Kidney (tissue), 14 donors: ENCODE measurements around the gene IRAG1. TPM values are rescaled to one million over a fixed set of nuclear protein-coding genes. Genes with fewer than 3 reads are reported as not detected.

ENCODE experiments used
- DNase-seq, 5 donors: peaks; one replicate each; pipeline ENCODE4 v3.0.0-alpha.2; 2013 to 2020
- FAIRE-seq: peaks from 2 replicates; lab custom pipeline; 2012; peaks lifted over from hg19 to GRCh38; lab: Jason Lieb, UNC
- H3K27ac ChIP-seq, 2 donors: one replicate each; pipeline ENCODE4 v1.7.0; 2013; ENCODE audit warnings: low read depth in 2 of 2, low read length in 2 of 2, inconsistent platforms in 1 of 2
- H3K27me3 ChIP-seq: one replicate; pipeline ENCODE4 v1.7.1; 2013; ENCODE audit warnings: low read length, inconsistent platforms; ENCODE audit not compliant: control insufficient read depth, insufficient read depth
- H3K36me3 ChIP-seq, 3 donors: one replicate each; pipeline versions ENCODE4 v1.7.0 to v1.7.1; 2013; ENCODE audit warnings: low read length in 3 of 3, control low read depth in 1 of 3, inconsistent platforms in 1 of 3; ENCODE audit not compliant: insufficient read depth in 3 of 3, control insufficient read depth in 2 of 3
- H3K4me1 ChIP-seq, 3 donors: one replicate each; pipeline versions ENCODE4 v1.7.0 to v1.7.1; 2013; ENCODE audit warnings: low read length in 3 of 3, inconsistent platforms in 1 of 3, low read depth in 1 of 3; ENCODE audit not compliant: control insufficient read depth in 2 of 3, insufficient read depth in 2 of 3
- H3K4me3 ChIP-seq, 3 donors: one replicate each; pipeline versions ENCODE4 v1.7.0 to v1.8.1; 2013; ENCODE audit warnings: low read length in 3 of 3, control low read depth in 1 of 3, inconsistent platforms in 1 of 3
- H3K9ac ChIP-seq, 3 donors: one replicate each; pipeline versions ENCODE4 v1.7.0 to v1.7.1; 2013; ENCODE audit warnings: low read length in 3 of 3, control low read depth in 1 of 3, inconsistent platforms in 1 of 3
- H3K9me3 ChIP-seq, 3 donors: one replicate each; pipeline versions ENCODE4 v1.7.0 to v1.7.1; 2013; ENCODE audit warnings: low read length in 3 of 3, control low read depth in 1 of 3, inconsistent platforms in 1 of 3; ENCODE audit not compliant: control insufficient read depth in 2 of 3, insufficient read depth in 1 of 3
- intact Hi-C: fragments of 100-400 bp; cut with DNase I; formaldehyde crosslinking; loops from one replicate; pipeline ENCODE4 v1.11.1; 2022
- polyA plus RNA-seq: library from polyadenylated mRNA; stranded (reverse); fragments of 350-450 nt; fragmentation: Illumina TruSeq; extraction: RNeasy Lipid Tissue Mini Kit (QIAGEN cat#74804); gene quantifications from one replicate; pipeline ENCODE4 v1.2.3, GENCODE V29; 2014; ENCODE audit warnings: low read depth, low replicate concordance; ENCODE audit not compliant: insufficient read depth
- total RNA-seq: library from RNA; stranded (reverse); fragmentation: NEBNext Ultra II Directional; extraction: Animal tissue kit (Norgen Biotek cat#: 25700); gene quantifications from one replicate; pipeline ENCODE4 v1.2.1, GENCODE V29; 2021
- TF ChIP-seq, protein P1 (sequence below): IDR thresholded peaks from 3 replicates; pipeline ENCODE4 v1.5.1; 2012; ENCODE audit warnings: mild to moderate bottlenecking, moderate library complexity, borderline replicate concordance; ENCODE audit not compliant: insufficient read depth; ENCODE audit errors: extremely low read depth
- donor health status: control.
- donor health status: control.
- donor health status: control.
- donor health status: control.
- donor health status: control.
- donor health status: DM: yes; HTN: yes; CAD: no.
- donor health status: Normal renal cell carcinoma (clear cell type).

Gene IRAG1
- total and polyA plus RNA-seq, 2 donors from 2014 or later, result 7.0 to 38.1 TPM

- no peak for FAIRE-seq
- intact Hi-C loops, result no loop called here
- Histone ChIP-seq H3K9ac (no peak overlapping the region), H3K27ac (no peak overlapping the region), H3K27me3 (no peaks in the 10 kb centered on the region), H3K4me3 (no peak overlapping the region), H3K9me3 (no peaks in the 10 kb centered on the region), H3K4me1 (no peaks in the 10 kb centered on the region), H3K36me3 (no peaks in the 10 kb centered on the region)
- TF ChIP-seq, protein P1, sequence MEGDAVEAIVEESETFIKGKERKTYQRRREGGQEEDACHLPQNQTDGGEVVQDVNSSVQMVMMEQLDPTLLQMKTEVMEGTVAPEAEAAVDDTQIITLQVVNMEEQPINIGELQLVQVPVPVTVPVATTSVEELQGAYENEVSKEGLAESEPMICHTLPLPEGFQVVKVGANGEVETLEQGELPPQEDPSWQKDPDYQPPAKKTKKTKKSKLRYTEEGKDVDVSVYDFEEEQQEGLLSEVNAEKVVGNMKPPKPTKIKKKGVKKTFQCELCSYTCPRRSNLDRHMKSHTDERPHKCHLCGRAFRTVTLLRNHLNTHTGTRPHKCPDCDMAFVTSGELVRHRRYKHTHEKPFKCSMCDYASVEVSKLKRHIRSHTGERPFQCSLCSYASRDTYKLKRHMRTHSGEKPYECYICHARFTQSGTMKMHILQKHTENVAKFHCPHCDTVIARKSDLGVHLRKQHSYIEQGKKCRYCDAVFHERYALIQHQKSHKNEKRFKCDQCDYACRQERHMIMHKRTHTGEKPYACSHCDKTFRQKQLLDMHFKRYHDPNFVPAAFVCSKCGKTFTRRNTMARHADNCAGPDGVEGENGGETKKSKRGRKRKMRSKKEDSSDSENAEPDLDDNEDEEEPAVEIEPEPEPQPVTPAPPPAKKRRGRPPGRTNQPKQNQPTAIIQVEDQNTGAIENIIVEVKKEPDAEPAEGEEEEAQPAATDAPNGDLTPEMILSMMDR, result no peak
- DNase-seq, result no peak
Measured at GRCh38 chr11:10725907-10726253, 32.3 kb upstream of the IRAG1 start.

DNA sequence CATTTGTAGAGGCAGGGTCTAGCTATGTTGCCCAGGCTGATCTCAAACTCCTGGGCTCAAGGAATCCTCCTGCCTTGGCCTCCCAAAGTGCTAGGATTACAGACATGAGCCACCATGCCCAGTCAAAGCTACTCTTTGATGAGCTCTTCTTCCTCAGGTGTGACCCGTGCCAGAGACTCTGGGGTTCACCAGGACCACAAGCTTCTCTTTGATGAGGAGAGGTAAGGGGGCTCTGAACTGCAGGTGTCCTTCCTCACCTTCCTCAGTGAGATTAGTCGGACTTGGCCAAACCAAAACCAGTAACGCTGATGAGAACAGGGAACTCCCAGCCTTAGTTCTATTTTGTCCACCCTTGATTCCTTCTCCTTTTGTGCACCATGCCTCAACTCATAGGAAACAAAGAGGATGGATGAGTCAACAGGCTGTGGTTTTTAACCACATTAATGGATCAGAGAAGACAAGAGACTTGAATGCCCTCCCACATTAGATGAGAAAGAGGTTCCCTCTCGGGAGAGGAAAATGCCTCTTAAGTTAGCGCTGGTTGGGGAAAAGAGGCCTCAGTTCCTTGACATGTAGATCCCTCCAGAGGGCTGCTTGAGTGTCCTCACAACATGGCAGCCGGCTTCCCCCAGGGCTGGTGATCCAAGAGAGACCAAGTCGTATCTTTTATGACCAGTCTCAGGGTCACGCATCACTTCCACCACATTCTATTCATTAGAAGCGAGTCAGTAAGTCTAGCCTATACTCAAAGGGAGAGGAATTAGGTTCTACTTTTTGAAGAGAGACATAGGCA lies 31.8 kb upstream of the IRAG1 start:
- H3K9me3 ChIP-seq, result no peaks in the 10 kb centered on the region
- no peaks in the 10 kb centered on the region for H3K27me3 ChIP-seq
- intact Hi-C loops, result no loop called here
- TF ChIP-seq, protein P1, result no peak
- no peaks in the 10 kb centered on the region for H3K36me3 ChIP-seq
- no peaks in the 10 kb centered on the region for H3K4me1 ChIP-seq
- FAIRE-seq (no peak), DNase-seq (no peak)
- H3K4me3 ChIP-seq, result no peak overlapping the region
- no peak overlapping the region for H3K9ac ChIP-seq
- H3K27ac ChIP-seq, result no peak overlapping the region

- TF ChIP-seq, protein P1, result no peak
- no peak overlapping the region for H3K4me3 ChIP-seq
- DNase-seq, result no peak
Measured at GRCh38 chr11:10722307-10722706, 28.8 kb upstream of the IRAG1 start.

More at GRCh38 chr11:10722307-10722706, 28.8 kb upstream of the IRAG1 start:
- H3K4me1 ChIP-seq, result no peaks in the 10 kb centered on the region
- H3K36me3 ChIP-seq, result no peaks in the 10 kb centered on the region
- H3K9ac ChIP-seq, result no peak overlapping the region
- no peak overlapping the region for H3K27ac ChIP-seq
- H3K27me3 ChIP-seq, result no peaks in the 10 kb centered on the region
- intact Hi-C loops, result no loop called here
- FAIRE-seq, result no peak
- H3K9me3 ChIP-seq, result no peaks in the 10 kb centered on the region
